GM12892 (cell line): ENCODE data around the gene GSTM1.

Experiments
- DNase-seq: peaks from one replicate; pipeline ENCODE4 v3.0.0; 2011; ENCODE audit not compliant: insufficient read length
- FAIRE-seq: peaks from 2 replicates; lab custom pipeline; 2011; peaks lifted over from hg19 to GRCh38; lab: Jason Lieb, UNC
- POLR2A ChIP-seq: IDR thresholded peaks from 2 replicates; pipeline ENCODE4 v1.6.1; 2011; ENCODE audit warnings: low read depth, low read length, control low read depth
- POLR2AphosphoS5 ChIP-seq: IDR thresholded peaks from 2 replicates; pipeline ENCODE4 v1.6.1; 2011; ENCODE audit warnings: low read depth, low read length, control low read depth
- TAF1 ChIP-seq: IDR thresholded peaks from 2 replicates; pipeline ENCODE4 v1.6.1; 2011; ENCODE audit warnings: low read depth, mild to moderate bottlenecking, control low read depth, low read length, borderline replicate concordance

GSTM1 gene

GRCh38 chr1:109713636-109714035, 26.0 kb downstream of the GSTM1 start:
- TF ChIP-seq POLR2AphosphoS5 = no peak
- TF ChIP-seq TAF1 = no peak
- no peak for TF ChIP-seq POLR2A
- FAIRE-seq = no peak
- DNase-seq = no peak

- TF ChIP-seq POLR2A (no peak), TAF1 (no peak), POLR2AphosphoS5 (no peak)
- FAIRE-seq = no peak
Observed at GRCh38 chr1:109714661-109715372, 27.2 kb downstream of the GSTM1 start.

GRCh38 chr1:109716121-109716520, 28.5 kb downstream of the GSTM1 start:
- FAIRE-seq (no peak), DNase-seq (no peak)
- TF ChIP-seq TAF1 (no peak), POLR2AphosphoS5 (no peak), POLR2A (no peak)

More at GRCh38 chr1:109714661-109715372, 27.2 kb downstream of the GSTM1 start:
- no peak for DNase-seq

GRCh38 chr1:109716570-109717090, 29.0 kb downstream of the GSTM1 start:
- no peak for TF ChIP-seq POLR2A
- TF ChIP-seq TAF1 = no peak
- no peak for TF ChIP-seq POLR2AphosphoS5
- FAIRE-seq (no peak), DNase-seq (no peak)

- TF ChIP-seq TAF1 (no peak), POLR2A (no peak), POLR2AphosphoS5 (no peak)
- FAIRE-seq (no peak), DNase-seq (no peak)
Observed at GRCh38 chr1:109717729-109718128, 30.1 kb downstream of the GSTM1 start.

- DNase-seq = no peak
- no peak for FAIRE-seq
- TF ChIP-seq POLR2AphosphoS5 (no peak), POLR2A (no peak), TAF1 (no peak)
Observed at GRCh38 chr1:109718495-109718894, 30.9 kb downstream of the GSTM1 start.

GRCh38 chr1:109719337-109719837, 31.8 kb downstream of the GSTM1 start:
- FAIRE-seq (no peak), DNase-seq (no peak)
- TF ChIP-seq POLR2A (no peak), TAF1 (no peak), POLR2AphosphoS5 (no peak)

- DNase-seq (no peak), FAIRE-seq (no peak)
- TF ChIP-seq POLR2AphosphoS5 (no peak), POLR2A (no peak), TAF1 (no peak)
Observed at GRCh38 chr1:109721042-109721441, 33.4 kb downstream of the GSTM1 start.

GRCh38 chr1:109721971-109722370, 34.4 kb downstream of the GSTM1 start:
- FAIRE-seq (no peak), DNase-seq (no peak)
- TF ChIP-seq POLR2A (no peak), TAF1 (no peak), POLR2AphosphoS5 (no peak)

- DNase-seq (no peak), FAIRE-seq (no peak)
- TF ChIP-seq POLR2A (no peak), POLR2AphosphoS5 (no peak), TAF1 (no peak)
Observed at GRCh38 chr1:109722908-109723691, 35.5 kb downstream of the GSTM1 start.

- TF ChIP-seq POLR2AphosphoS5 = no peak
- TF ChIP-seq TAF1 = no peak
- no peak for TF ChIP-seq POLR2A
- DNase-seq (no peak), FAIRE-seq (no peak)
Observed at GRCh38 chr1:109724933-109725332, 37.3 kb downstream of the GSTM1 start.

- no peak for TF ChIP-seq POLR2A
- TF ChIP-seq POLR2AphosphoS5 = no peak
- TF ChIP-seq TAF1 = no peak
- no peak for FAIRE-seq
- no peak for DNase-seq
Observed at GRCh38 chr1:109725510-109725909, 37.9 kb downstream of the GSTM1 start.
